GM12891 (cell line): ENCODE measurements around the gene COMT.
"Not testable (repeated sequence)": the region's sequence is repeated elsewhere in the genome, so short reads cannot be mapped to it uniquely, and the experiment has no call there.

Experiments
- PAX5 ChIP-seq: IDR thresholded peaks from 2 replicates; pipeline ENCODE4 v1.6.1; 2011; ENCODE audit warnings: low read length, moderate library complexity, mild to moderate bottlenecking; ENCODE audit not compliant: insufficient read depth, severe bottlenecking
- POLR2A ChIP-seq: IDR thresholded peaks from 2 replicates; pipeline ENCODE4 v1.6.1; 2011; ENCODE audit warnings: low read depth, low read length, control low read depth
- POLR2AphosphoS5 ChIP-seq: IDR thresholded peaks from 2 replicates; pipeline ENCODE4 v1.6.1; 2011; ENCODE audit warnings: low read depth, low read length, control low read depth
- POU2F2 ChIP-seq: IDR thresholded peaks from 2 replicates; pipeline ENCODE4 v1.6.1; 2011; ENCODE audit warnings: low read depth, mild to moderate bottlenecking, control low read depth, low read length, moderate library complexity
- TAF1 ChIP-seq: IDR thresholded peaks from 2 replicates; pipeline ENCODE4 v1.6.1; 2011; ENCODE audit warnings: low read depth, low read length, control low read depth

DNA sequence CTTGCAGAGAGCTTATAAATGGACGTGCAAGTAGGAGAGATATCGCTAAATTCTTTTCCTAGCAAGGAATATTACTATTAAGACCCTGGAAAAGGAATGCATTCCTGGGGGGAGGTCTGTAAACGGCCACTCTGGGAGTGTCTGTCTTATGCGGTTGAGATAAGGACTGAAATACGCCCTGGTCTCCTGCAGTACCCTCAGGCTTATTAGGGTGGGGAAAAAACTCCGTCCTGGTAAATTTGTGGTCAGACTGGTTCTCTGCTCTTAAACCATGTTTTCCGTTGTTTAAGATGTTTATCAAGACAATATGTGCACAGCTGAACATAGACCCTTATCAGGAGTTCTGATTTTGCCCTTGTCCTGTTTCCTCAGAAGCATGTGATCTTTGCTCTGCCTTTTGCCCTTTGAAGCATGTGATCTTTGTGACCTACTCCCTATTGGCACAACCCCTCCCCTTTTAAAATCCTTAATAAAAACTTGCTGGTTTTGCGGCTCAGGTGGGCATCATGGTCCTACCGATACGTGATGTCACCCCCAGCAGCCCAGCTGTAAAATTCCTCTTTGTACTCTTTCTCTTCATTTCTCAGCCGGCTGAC lies 6.4 kb upstream of the COMT start:
- not testable (repeated sequence) for TF ChIP-seq POLR2AphosphoS5, TAF1, POU2F2, POLR2A, PAX5
